Prostate gland (tissue), 2 donors: ENCODE measurements around the gene FCHO2. TPM values are rescaled to one million over a fixed set of nuclear protein-coding genes. Genes with fewer than 3 reads are reported as not detected.
"Not testable (repeated sequence)": the region's sequence is repeated elsewhere in the genome, so short reads cannot be mapped to it uniquely, and the experiment has no call there.

Experiments used
- DNase-seq: peaks from one replicate; pipeline ENCODE4 v3.0.0-alpha.2; 2019; ENCODE audit warnings: low spot score
- H3K27ac ChIP-seq, 2 donors: fragments of 200-600 bp; sonication (generic); 2 replicates each; pipeline ENCODE4 v1.5.1; 2017 to 2019
- H3K27me3 ChIP-seq: fragments of 200-600 bp; sonication (generic); replicated peaks from 2 replicates; pipeline ENCODE4 v1.5.1; 2019; ENCODE audit not compliant: insufficient read depth
- H3K36me3 ChIP-seq, 2 donors: fragments of 200-600 bp; sonication (generic); 1 replicate in 1 of 2; 2 replicates in 1 of 2; pipeline versions ENCODE4 v1.5.1 to v1.8.1; 2017 to 2019
- H3K4me1 ChIP-seq: fragments of 200-600 bp; sonication (generic); replicated peaks from 2 replicates; pipeline ENCODE4 v1.5.1; 2019
- H3K4me3 ChIP-seq, 2 donors: fragments of 200-600 bp; sonication (generic); 2 replicates each; pipeline ENCODE4 v1.5.1; 2017 to 2019
- H3K9me3 ChIP-seq: fragments of 200-600 bp; sonication (generic); 2 replicates; pipeline ENCODE4 v1.5.1; 2017
- POLR2A ChIP-seq: fragments of 450-650 bp; IDR thresholded peaks from one replicate; pipeline ENCODE4 v1.6.1; 2016; ENCODE audit warnings: antibody characterized with exemption, mild to moderate bottlenecking
- POLR2AphosphoS5 ChIP-seq: sonication (generic); formaldehyde crosslinking; IDR thresholded peaks from one replicate; pipeline ENCODE4 v1.6.1; 2017; ENCODE audit warnings: antibody characterized with exemption
- WGBS: methylation state at CpG from one replicate; pipeline ENCODE4 v1.1.5; 2018; 5-methylcytosine and 5-hydroxymethylcytosine counted together
- intact Hi-C: fragments of 100-400 bp; cut with DNase I; formaldehyde crosslinking; loops from one replicate; pipeline ENCODE4 v1.14.2; 2022
- total RNA-seq, 2 donors: library from RNA; depleted of rRNA; stranded (reverse); fragments of >200 nt; gene quantifications; one replicate each; pipeline ENCODE4 v1.1.0, GENCODE V29; 2016
- TF ChIP-seq, protein P1 (sequence below), 4 experiments: fragments of 200-600 bp in 2 of 4; fragments of 450-650 bp in 2 of 4; sonication (generic) in 2 of 4; IDR thresholded peaks; 1 replicate in 3 of 4; 2 replicates in 1 of 4; pipeline ENCODE4 v1.5.1; 2016 to 2019; ENCODE audit warnings: antibody characterized with exemption in 4 of 4, mild to moderate bottlenecking in 2 of 4, moderate library complexity in 2 of 4

FCHO2 gene
- total RNA-seq, 2 donors from 2014 or later: 18.8 to 24.6 TPM

DNA sequence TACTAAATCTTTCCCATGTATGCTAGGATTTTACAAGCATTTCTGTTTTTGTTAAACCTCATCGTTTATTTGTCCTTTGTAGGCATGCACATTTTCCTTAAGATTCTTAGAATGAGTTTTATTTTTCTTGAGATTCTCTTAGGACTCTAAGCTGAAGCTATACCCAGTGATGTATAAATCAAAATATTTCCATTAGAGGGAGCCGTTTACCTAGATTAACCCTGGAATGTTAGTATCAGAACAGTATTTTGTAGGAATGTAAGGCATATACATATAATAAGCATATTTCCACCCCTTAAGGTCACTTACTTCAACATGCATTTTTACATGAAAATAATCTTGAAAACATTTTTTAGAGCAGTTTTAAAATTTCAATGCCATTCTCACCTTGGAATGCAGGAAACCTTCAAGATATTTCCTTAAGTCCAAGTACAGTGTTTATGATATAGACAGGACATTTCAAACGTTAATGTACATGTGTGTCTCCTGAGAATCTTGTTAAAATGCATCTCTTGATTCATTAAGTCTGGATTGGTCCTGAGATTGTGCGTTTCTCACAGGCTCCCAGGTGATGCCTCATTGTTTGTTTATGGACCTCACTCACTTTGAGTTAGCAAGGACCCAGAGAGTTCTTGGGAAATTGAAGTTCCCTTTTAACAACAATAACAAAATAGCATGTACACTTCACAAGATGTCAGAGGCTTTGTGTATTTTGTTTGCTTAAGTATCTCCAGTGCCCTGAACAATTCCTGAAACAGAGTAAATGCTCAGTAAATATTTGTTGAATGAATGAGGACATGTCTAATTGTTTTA lies 34.9 kb upstream of the FCHO2 start:
- intact Hi-C loops: no loop called here
- Histone ChIP-seq H3K4me1 (no peaks in the 10 kb centered on the region), H3K27ac (no peak overlapping the region), H3K9me3 (no peaks in the 10 kb centered on the region), H3K27me3 (no peaks in the 10 kb centered on the region), H3K4me3 (no peak overlapping the region), H3K36me3 (no peaks in the 10 kb centered on the region)
- no peak for DNase-seq
- WGBS: 8% methylated on average over 4 of the region's 4 CpGs
- TF ChIP-seq, protein P1, sequence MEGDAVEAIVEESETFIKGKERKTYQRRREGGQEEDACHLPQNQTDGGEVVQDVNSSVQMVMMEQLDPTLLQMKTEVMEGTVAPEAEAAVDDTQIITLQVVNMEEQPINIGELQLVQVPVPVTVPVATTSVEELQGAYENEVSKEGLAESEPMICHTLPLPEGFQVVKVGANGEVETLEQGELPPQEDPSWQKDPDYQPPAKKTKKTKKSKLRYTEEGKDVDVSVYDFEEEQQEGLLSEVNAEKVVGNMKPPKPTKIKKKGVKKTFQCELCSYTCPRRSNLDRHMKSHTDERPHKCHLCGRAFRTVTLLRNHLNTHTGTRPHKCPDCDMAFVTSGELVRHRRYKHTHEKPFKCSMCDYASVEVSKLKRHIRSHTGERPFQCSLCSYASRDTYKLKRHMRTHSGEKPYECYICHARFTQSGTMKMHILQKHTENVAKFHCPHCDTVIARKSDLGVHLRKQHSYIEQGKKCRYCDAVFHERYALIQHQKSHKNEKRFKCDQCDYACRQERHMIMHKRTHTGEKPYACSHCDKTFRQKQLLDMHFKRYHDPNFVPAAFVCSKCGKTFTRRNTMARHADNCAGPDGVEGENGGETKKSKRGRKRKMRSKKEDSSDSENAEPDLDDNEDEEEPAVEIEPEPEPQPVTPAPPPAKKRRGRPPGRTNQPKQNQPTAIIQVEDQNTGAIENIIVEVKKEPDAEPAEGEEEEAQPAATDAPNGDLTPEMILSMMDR (IDR thresholded peaks at IDR 0.05): peak in 3 of 4 experiments; percentile 11 to 43 (median 35)
- TF ChIP-seq POLR2AphosphoS5: no peak

- Histone ChIP-seq H3K4me1 (no peaks in the 10 kb centered on the region), H3K9me3 (no peaks in the 10 kb centered on the region), H3K36me3 (no peaks in the 10 kb centered on the region), H3K4me3 (no peak overlapping the region), H3K27me3 (no peaks in the 10 kb centered on the region), H3K27ac (no peak overlapping the region)
- intact Hi-C loops: no loop called here
- TF ChIP-seq POLR2AphosphoS5: no peak
- 87% methylated on average over 2 of the region's 2 CpGs for WGBS
- no peak for DNase-seq
Observed at GRCh38 chr5:72921886-72922285, 34.0 kb upstream of the FCHO2 start.

GRCh38 chr5:72922422-72922821 lies 33.4 kb upstream of the FCHO2 start:
- WGBS: 71% methylated on average over 1 of the region's 1 CpG
- Histone ChIP-seq H3K36me3 (no peaks in the 10 kb centered on the region), H3K27ac (no peak overlapping the region), H3K9me3 (no peaks in the 10 kb centered on the region), H3K4me3 (no peak overlapping the region), H3K27me3 (no peaks in the 10 kb centered on the region), H3K4me1 (no peaks in the 10 kb centered on the region)
- TF ChIP-seq POLR2A (no peak), POLR2AphosphoS5 (no peak)
- TF ChIP-seq, protein P1 (IDR thresholded peaks at IDR 0.05): no peak
- DNase-seq: no peak
- intact Hi-C loops: no loop called here

DNA sequence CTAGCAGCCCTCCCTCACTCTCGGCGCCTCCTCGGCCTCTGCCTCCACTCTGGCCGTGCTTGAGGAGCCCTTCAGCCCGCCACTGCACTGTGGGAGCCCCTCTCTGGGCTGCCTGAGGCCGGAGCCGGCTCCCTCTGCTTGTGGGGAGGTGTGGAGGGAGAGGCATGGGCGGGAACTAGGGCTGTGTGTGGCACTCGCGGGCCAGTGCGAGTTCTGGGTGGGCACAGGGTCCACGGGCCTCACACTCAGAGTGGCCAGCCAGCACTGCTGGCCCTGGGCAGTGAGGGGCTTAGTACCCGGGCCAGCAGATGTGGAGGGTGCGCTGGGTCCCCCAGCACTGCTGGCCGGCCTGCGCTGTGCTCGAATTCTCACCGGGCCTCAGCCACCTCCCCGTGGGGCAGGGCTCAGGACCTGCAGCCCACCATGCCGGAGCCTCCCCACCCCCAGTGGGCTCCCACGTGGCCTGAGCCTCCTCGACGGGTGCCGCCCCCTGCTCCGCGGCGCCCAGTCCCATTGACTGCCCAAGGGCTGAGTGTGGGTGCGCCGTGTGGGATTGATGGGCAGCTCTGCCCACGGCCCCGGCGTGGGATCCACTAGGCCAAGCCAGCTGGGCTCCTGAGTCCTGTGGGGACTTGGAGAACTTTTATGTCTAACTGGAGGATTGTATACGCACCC lies 30.4 kb upstream of the FCHO2 start:
- no peaks in the 10 kb centered on the region for H3K27me3 ChIP-seq
- no peaks in the 10 kb centered on the region for H3K36me3 ChIP-seq
- no peak overlapping the region for H3K4me3 ChIP-seq
- 92% methylated on average over 33 of the region's 33 CpGs for WGBS
- H3K9me3 ChIP-seq: no peaks in the 10 kb centered on the region
- no peak for DNase-seq
- TF ChIP-seq POLR2AphosphoS5: no peak
- TF ChIP-seq, protein P1 (IDR thresholded peaks at IDR 0.05): no peak
- no peak for TF ChIP-seq POLR2A
- intact Hi-C loops: no loop called here
- no peaks in the 10 kb centered on the region for H3K4me1 ChIP-seq
- no peak overlapping the region for H3K27ac ChIP-seq

DNA sequence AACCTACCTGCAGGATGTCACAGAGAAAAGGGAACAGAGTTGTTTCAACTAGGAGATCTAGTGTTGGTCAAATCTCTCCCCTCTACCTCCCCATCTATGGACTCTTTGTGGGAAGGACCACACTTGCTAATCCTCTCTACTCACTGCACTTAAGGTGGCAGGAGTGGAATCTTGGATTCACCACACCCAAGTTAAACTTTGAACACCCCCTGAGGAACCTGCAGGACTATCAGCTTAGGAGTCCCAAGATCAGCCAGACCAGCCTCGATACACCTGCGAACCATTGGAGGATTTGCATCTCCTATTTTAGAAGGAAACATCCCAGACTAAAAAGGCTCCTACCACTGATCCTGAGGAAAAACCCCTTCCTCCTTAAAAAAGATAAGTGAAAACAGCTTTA lies 23.2 kb upstream of the FCHO2 start:
- H3K27ac ChIP-seq, H3K4me1 ChIP-seq, H3K4me3 ChIP-seq, intact Hi-C loops, H3K9me3 ChIP-seq, DNase-seq, H3K36me3 ChIP-seq, H3K27me3 ChIP-seq: not testable (repeated sequence)
- WGBS: 98% methylated on average over 2 of the region's 2 CpGs

DNA sequence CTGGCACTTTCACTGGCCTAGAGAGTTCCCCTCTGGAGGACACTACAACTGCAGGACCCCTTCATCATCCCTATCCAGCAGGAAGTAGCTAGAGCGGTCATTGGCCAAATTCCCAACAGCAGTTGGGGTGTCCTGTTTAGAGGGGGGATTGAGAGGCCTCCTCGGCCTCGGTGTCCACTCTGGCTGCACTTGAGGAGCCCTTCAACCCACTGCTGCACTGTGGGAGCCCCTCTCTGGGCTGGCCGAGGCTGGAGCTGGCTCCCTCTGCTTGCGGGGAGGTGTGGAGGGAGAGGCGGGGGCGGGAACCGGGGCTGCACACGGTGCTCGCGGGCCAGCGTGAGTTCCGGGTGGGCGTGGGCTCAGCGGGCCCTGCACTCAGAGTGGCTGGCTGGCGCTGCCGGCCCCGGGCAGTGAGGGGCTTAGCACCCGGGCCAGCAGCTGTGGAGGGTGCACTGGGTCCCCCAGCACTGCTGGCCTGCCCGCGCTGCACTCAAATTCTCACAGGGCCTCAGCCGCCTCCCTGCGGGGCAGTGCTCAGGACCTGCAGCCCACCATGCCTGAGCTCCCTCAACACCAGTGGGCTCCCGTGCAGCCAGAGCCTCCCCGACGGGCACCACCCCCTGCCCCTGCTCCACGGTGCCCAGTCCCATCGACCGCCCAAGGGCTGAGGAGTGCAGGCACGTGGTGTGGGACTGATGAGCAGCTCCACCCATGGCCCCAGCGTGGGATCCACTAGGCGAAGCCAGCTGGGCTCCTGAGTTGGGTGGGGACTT lies 20.7 kb upstream of the FCHO2 start:
- WGBS: 96% methylated on average over 26 of the region's 32 CpGs
- H3K27me3 ChIP-seq: not testable (repeated sequence)

More for the DNA sequence above, 20.7 kb upstream of the FCHO2 start:
- H3K4me3 ChIP-seq, intact Hi-C loops, H3K36me3 ChIP-seq, H3K9me3 ChIP-seq, H3K27ac ChIP-seq, DNase-seq, H3K4me1 ChIP-seq: not testable (repeated sequence)
